Colon (tissue), 2 donors: ENCODE results near the gene TNFSF4.
"Not testable (repeated sequence)": the region's sequence is repeated elsewhere in the genome, so short reads cannot be mapped to it uniquely, and the experiment has no call there.

Experiments
- FAIRE-seq: peaks from 2 replicates; lab custom pipeline; 2012; peaks lifted over from hg19 to GRCh38; lab: Jason Lieb, UNC
- donor health status: control.
- donor health status: control.

Gene TNFSF4, protein sequence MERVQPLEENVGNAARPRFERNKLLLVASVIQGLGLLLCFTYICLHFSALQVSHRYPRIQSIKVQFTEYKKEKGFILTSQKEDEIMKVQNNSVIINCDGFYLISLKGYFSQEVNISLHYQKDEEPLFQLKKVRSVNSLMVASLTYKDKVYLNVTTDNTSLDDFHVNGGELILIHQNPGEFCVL

DNA sequence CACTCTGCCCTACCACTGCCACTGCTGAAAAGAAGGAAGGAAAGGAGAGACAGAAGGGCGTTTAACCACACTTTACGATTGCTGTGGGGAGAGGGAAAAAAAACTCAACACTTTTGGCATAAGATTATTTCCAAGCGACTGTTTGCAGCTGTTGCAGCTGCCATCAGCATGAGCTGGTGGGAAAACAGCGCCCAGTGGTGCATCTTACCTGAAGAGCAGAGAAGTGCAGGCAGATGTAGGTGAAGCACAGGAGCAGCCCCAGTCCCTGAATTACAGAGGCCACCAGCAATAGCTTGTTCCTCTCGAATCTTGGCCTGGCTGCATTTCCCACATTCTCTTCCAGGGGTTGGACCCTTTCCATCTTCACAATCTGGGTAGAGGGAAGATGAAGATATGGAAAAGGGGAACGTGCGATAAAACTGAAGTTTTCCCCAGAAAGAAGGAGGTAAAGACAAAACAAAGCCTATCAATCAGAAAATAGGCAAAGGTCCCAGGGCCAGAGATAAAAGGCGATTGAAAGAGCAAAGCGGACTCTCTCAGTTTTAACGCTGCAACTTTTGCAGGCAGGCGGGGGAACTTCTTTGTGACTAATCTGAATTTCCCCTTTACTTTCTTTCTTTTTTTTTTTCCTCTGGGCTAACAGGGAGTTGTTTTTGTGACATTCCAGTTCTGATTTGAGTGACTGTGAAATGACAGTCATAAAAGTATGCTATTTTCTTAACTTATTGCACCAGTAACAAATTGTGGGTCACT lies at the start of gene TNFSF4:
TNFSF4 (minus strand) TSS at position 516 of the 753 bp plus-strand sequence; CDS start at position 361, 155 bp downstream.
- no peak for FAIRE-seq

GRCh38 chr1:173255214-173255813 lies 48.2 kb upstream of the TNFSF4 start:
- no peak for FAIRE-seq

- no peak for FAIRE-seq
Observed at GRCh38 chr1:173253046-173253445, 45.9 kb upstream of the TNFSF4 start.

DNA sequence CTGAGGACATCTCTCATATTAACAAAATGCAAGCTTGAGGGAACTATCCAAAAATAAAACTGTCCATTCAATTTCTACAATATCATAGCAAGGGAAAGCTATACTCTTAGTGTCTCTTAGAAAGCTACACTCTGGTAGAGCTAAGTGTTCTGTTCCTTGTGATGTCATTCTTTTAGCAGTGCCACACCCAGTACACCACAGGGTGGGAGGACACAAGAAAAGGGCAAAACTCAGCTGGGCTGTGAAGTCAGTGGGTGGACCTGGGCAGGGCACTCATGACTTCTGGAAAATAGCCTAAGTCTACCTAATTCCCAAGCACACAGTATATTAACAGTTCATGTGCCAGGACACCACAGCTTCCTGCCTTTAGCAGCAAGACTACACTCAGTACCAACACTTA lies 42.2 kb upstream of the TNFSF4 start:
- FAIRE-seq, result no peak

DNA sequence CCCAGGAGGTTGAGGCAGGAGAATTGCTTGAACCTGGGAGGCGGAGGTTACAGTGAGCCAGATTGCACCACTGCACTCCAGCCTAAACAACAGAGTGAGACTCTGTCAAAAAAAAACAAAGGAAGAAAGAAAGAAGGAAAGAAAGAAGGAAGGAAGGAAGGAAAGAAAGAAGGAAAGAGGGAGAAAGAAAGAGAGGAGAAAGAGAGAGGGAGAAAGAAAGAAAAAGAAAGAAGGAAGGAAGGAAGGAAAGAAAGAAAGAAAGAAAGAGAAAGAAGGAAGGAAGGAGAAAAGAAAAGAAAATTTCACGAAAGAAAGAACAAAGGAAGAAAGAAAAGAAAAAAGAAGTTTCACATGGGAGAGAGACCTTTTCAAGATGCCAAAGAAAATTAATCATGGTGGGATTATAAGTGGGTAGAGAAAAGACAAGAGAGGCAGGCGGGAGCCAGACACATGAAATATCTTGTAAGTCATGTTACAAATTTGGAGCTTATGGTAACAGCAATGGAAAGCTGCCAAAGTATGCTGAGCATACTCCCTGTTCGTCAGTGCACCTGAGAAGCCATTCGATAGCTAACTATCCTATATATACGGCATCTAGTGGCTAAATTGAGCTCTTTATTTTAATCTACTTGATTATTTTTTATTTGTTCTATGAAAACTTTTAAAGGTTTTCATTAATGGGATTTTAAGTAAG lies 41.3 kb upstream of the TNFSF4 start:
- no peak for FAIRE-seq

GRCh38 chr1:173245892-173246291 lies 38.8 kb upstream of the TNFSF4 start:
- no peak for FAIRE-seq

DNA sequence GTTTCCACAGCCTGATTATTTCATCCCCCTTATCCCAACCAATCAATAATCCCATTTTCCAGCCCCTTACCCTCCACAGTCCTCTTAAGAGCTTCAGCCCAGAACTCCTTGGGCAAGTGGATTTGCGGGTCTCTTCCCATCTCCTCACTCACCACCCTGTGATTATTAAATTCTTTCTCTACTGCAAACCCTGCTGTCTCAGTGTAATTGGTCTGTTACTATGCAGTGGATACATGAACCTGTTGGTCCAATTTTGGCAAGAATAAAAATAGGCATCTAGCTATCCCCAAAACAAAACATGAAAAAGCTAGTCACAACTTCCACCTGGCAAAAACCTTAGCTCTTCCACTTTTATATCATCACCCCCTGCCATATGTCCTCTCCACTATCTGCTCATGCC lies 36.2 kb upstream of the TNFSF4 start:
- FAIRE-seq, result no peak

DNA sequence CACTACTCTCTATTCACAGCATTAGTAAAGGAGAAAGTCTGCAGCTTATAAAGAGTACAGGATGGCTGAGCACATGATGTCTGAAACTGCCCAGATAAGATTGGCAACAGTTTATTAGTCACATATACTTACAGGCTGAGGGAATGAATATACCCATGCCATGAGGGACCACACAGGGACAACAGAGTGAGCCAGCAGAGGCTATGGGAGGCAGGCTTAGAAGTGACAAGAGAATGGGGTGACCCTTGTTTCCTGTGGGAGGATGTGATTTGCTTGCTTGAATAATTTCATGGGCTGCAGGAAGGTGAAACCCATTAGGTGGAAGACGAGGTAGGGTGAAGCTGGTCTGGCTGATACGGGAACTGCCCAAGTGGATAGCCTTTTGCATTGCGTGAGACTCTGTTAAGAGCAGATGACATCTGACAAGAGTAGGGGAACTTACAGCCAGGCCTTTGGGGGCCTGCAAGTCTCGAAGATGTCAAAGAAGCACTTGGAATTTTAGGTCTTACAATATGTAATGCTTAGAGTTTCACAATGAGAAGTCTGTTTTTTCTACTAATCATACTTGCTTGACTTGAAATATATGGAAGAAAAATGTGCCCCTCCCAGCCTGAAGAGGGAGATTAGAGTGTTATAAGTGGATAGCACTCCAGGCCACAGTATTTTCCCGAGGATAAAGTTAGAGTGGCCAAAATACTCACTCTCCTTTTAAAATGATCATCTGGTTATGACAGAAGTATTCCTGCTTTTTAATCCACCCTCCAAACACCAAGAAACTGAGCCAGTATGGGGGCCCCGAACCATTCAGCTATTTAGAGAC lies 34.6 kb upstream of the TNFSF4 start:
- FAIRE-seq, result no peak

- no peak for FAIRE-seq
Observed at GRCh38 chr1:173240609-173241008, 33.5 kb upstream of the TNFSF4 start.

- no peak for FAIRE-seq
Observed at GRCh38 chr1:173239058-173239457, 31.9 kb upstream of the TNFSF4 start.

- no peak for FAIRE-seq
Observed at GRCh38 chr1:173234899-173235298, 27.8 kb upstream of the TNFSF4 start.

- FAIRE-seq, result not testable (repeated sequence)
Observed at GRCh38 chr1:173234434-173234833, 27.3 kb upstream of the TNFSF4 start.

DNA sequence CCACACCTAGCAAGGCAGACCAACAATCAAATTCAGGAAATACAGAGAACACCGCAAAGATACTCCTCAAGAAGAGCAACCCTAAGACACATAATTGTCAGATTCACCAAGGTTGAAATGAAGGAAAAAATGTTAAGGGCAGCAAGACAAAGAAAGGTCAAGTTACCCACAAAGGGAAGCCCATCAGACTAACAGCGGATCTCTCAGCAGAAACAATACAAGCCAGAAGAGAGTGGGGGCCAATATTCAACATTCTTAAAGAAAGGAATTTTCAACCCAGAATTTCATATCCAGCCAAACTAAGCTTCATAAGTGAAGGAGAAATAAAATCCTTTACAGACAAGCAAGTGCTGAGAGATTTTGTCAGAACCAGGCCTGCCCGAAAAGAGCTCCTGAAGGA lies 21.9 kb upstream of the TNFSF4 start:
- FAIRE-seq, result not testable (repeated sequence)

GRCh38 chr1:173224949-173225348 lies 17.8 kb upstream of the TNFSF4 start:
- FAIRE-seq, result no peak

- no peak for FAIRE-seq
Observed at GRCh38 chr1:173224280-173224892, 17.3 kb upstream of the TNFSF4 start.

- FAIRE-seq, result no peak
Observed at GRCh38 chr1:173223031-173223380, 15.9 kb upstream of the TNFSF4 start.

GRCh38 chr1:173222149-173223030 lies 15.3 kb upstream of the TNFSF4 start:
- no peak for FAIRE-seq

GRCh38 chr1:173220157-173220556 lies 13.0 kb upstream of the TNFSF4 start:
- FAIRE-seq, result no peak

GRCh38 chr1:173213665-173214064 lies 6.5 kb upstream of the TNFSF4 start:
- no peak for FAIRE-seq

DNA sequence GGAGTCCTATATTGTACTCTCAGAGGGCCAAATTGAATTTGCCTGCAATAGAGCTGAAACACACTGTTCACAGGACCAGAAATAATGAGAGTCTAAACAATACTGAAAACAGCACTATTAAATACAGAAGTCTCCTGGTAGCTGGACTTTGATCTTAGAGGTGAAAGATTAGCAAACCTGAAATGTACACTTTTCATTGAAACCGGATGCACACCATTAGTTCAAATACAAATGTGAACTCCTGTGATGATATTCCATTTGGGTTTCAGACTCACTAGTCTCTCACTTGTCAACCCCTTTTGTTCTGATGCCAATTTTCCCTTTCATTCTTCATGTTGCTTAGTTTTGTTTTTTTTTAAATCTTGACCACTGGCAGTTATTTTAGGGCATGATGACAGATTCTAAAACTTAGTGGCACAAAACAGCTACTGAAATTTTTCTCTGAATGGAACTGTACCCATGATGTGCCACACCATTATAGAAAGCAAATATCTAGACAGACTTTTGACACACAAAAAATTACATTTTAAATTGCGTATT lies 5.9 kb upstream of the TNFSF4 start:
- FAIRE-seq, result no peak
